ENCODE measurements around the gene NIBAN1. TPM values are rescaled to one million over a fixed set of nuclear protein-coding genes. Genes with fewer than 3 reads are reported as not detected.

The NIBAN1 gene
- total and polyA plus RNA-seq, 2 donors (not counting 3 experiments of a cell fraction or from before 2014, with no cell fraction given), result 0.23 to 2.8 TPM

DNA sequence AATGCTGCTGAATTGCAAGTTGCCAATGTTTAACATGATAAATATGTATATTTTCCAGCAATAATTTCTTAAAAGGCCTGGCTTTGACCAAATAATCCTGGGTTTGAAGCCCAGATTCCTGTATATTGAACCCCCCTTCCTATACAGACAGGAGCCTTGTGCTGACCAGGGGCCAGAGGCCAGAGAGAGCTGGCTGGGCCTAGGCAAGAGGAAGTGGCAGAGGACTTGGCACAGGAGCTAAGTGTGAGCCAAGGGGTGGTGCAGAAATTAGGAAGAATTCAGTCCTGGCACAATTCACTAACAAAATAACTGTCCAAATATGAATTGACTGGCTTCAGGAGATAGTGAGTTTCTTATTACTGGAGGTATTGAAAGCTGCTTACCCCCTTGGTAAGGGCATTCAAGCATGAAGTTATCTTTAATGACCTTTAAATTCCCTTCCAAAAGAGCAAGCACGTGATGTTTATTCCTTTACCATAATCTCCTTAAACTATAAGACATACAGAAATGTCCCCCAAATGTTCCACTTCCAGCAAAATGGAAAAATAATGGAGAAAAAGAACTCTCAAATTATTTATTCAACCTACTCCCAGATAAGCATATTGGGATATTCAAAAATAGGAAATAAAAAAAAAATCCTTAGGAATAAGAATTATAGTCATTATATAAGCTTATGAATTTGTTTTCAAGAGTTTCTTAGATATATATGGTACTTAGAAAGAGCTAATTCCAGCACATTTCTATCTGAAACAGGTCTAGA, 26.6 kb downstream of the NIBAN1 start:
- H3K4me1 ChIP-seq (ENCODE audit: control insufficient read depth, extremely low read depth, insufficient read depth, low read length), result no peaks in the 10 kb centered on the region
- H3K79me2 ChIP-seq (ENCODE audit: control insufficient read depth, insufficient read depth, low read length), result no peaks in the 10 kb centered on the region
- CTCF ChIA-PET, result interaction anchor here (1.3 kb wide), 1 partner anchor 10 kb away, joined by 4 read pairs; no protein-coding TSS in a partner anchor
- H3K36me3 ChIP-seq (ENCODE audit: control insufficient read depth in 2 of 2, extremely low read depth in 1 of 2, insufficient read depth in 2 of 2, low read length in 2 of 2), result no peaks in the 10 kb centered on the region
- BruUV-seq (replicated peaks), result no TSS peak
- peaks cover 0 to 1% of the 10 kb centered on the region in 2 experiments for H3K27me3 ChIP-seq (ENCODE audit: control insufficient read depth in 2 of 2, insufficient read depth in 2 of 2, low read length in 2 of 2)
- H3K9me1 ChIP-seq (replicated peaks; ENCODE audit: control insufficient read depth, extremely low read depth, insufficient read depth, low read length), result no peaks in the 10 kb centered on the region
- dilution Hi-C loops (cut with MboI; ENCODE audit: extremely low pct_ligation_motif_present, low sequenced_read_pairs), result no loop called here
- intact Hi-C loops (cut with micrococcal nuclease), result no loop called here
- no peak overlapping the region for H3K4me3 ChIP-seq (replicated peaks in 1 of 3; ENCODE audit: insufficient read depth in 1 of 3, low read depth in 1 of 3, low read length in 3 of 3)
- FAIRE-seq (no peak), DNase-seq (ENCODE audit: low read depth, low spot score) (no peak)
- no peaks in the 10 kb centered on the region for H4K20me1 ChIP-seq (replicated peaks; ENCODE audit: control insufficient read depth, extremely low read depth, insufficient read depth, low read length)
- no peak overlapping the region for H3K9ac ChIP-seq (replicated peaks; ENCODE audit: extremely low read depth, insufficient read depth, low read length)
- H2AFZ ChIP-seq (ENCODE audit: low read depth, low read length), result no peak overlapping the region
- TF ChIP-seq POLR2A (IDR thresholded peaks at IDR 0.05; ENCODE audit: low read depth, low read length) (no peak), MYC (IDR thresholded peaks at IDR 0.05; ENCODE audit: low read depth, low read length) (no peak), POLR2AphosphoS5 (IDR thresholded peaks at IDR 0.05; ENCODE audit: insufficient read depth, low read depth, low read length) (no peak), JUN (IDR thresholded peaks at IDR 0.05; ENCODE audit: borderline replicate concordance, insufficient read depth, insufficient read length, low read depth) (no peak), FOS (IDR thresholded peaks at IDR 0.05; ENCODE audit: borderline replicate concordance, insufficient read depth, low read length) (no peak), GATA2 (IDR thresholded peaks at IDR 0.05; ENCODE audit: insufficient read depth, insufficient read length, low read depth, low read length) (no peak), EZH2 (IDR thresholded peaks at IDR 0.05; ENCODE audit: borderline replicate concordance, low read depth, low read length, severe bottlenecking) (no peak)
- TF ChIP-seq, protein P1, sequence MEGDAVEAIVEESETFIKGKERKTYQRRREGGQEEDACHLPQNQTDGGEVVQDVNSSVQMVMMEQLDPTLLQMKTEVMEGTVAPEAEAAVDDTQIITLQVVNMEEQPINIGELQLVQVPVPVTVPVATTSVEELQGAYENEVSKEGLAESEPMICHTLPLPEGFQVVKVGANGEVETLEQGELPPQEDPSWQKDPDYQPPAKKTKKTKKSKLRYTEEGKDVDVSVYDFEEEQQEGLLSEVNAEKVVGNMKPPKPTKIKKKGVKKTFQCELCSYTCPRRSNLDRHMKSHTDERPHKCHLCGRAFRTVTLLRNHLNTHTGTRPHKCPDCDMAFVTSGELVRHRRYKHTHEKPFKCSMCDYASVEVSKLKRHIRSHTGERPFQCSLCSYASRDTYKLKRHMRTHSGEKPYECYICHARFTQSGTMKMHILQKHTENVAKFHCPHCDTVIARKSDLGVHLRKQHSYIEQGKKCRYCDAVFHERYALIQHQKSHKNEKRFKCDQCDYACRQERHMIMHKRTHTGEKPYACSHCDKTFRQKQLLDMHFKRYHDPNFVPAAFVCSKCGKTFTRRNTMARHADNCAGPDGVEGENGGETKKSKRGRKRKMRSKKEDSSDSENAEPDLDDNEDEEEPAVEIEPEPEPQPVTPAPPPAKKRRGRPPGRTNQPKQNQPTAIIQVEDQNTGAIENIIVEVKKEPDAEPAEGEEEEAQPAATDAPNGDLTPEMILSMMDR (IDR thresholded peaks at IDR 0.05; ENCODE audit: extremely low read depth in 1 of 2, insufficient read depth in 1 of 2, low read depth in 1 of 2, low read length in 2 of 2), result no peak
- TF ChIP-seq, protein P2, sequence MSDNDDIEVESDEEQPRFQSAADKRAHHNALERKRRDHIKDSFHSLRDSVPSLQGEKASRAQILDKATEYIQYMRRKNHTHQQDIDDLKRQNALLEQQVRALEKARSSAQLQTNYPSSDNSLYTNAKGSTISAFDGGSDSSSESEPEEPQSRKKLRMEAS (IDR thresholded peaks at IDR 0.05; ENCODE audit: insufficient read depth, insufficient read length), result no peak
- no peaks in the 10 kb centered on the region for H3K9me3 ChIP-seq (replicated peaks; ENCODE audit: control insufficient read depth, insufficient read depth, low read length)
- POLR2A ChIA-PET, result no interaction called here
- H3K4me2 ChIP-seq (ENCODE audit: insufficient read depth, low read length), result no peak overlapping the region
- no peak overlapping the region for H3K27ac ChIP-seq (ENCODE audit: insufficient read depth, low read depth, low read length)

Data from endothelial cell of umbilical vein (primary cell).